ENCODE results near the gene C2CD2L.

Gene C2CD2L

DNA sequence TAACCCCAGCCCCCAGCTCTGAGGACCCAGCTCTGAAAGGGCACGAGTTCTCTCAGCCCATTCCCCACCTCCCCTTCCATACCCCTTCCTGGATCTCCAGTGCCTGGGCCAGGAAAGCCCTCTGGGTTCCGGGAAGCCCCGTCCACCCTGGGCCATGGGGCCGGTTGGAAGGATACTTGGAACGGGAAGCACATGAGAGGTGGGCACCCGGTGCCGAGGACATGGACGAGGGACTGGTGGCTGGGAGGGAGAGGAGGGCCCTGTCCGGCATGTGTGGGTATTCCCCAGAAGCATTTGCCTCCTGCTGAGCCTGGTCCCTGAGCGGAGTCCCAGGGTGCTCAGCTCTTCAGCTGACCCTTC is 9.1 kb downstream of the C2CD2L start:
- Histone ChIP-seq H3K9me3 (ENCODE audit: insufficient read depth, low read depth, low read length) (no peaks in the 10 kb centered on the region), H3K36me3 (ENCODE audit: insufficient read depth, low read length) (no peaks in the 10 kb centered on the region; the same call in 1 of the 2 replicates), H3K9ac (ENCODE audit: low read depth, low read length) (no peak overlapping the region), H3K27ac (ENCODE audit: low read depth, low read length) (no peak overlapping the region), H3K27me3 (ENCODE audit: insufficient read depth, low read length) (no peaks in the 10 kb centered on the region), H3K4me1 (ENCODE audit: insufficient read depth, low read length) (peaks cover 3% of the 10 kb centered on the region; the same call in 1 of the 2 replicates), H3K4me3 (ENCODE audit: low read length) (no peak overlapping the region)
- 93% methylated on average over 9 of the region's 10 CpGs for WGBS

GRCh38 chr11:119116601-119117000 is 9.5 kb downstream of the C2CD2L start:
- Histone ChIP-seq H3K27ac (ENCODE audit: low read depth, low read length) (no peak overlapping the region), H3K9ac (ENCODE audit: low read depth, low read length) (no peak overlapping the region), H3K9me3 (ENCODE audit: insufficient read depth, low read depth, low read length) (no peaks in the 10 kb centered on the region), H3K4me1 (ENCODE audit: insufficient read depth, low read length) (peaks cover 3% of the 10 kb centered on the region; the same call in 1 of the 2 replicates), H3K4me3 (ENCODE audit: low read length) (no peak overlapping the region), H3K27me3 (ENCODE audit: insufficient read depth, low read length) (no peaks in the 10 kb centered on the region), H3K36me3 (ENCODE audit: insufficient read depth, low read length) (no peaks in the 10 kb centered on the region; the same call in 1 of the 2 replicates)
- WGBS: 83% methylated on average over 5 of the region's 5 CpGs

GRCh38 chr11:119117004-119117706 is 10.0 kb downstream of the C2CD2L start:
- H3K27me3 ChIP-seq (ENCODE audit: insufficient read depth, low read length): no peaks in the 10 kb centered on the region
- H3K36me3 ChIP-seq (ENCODE audit: insufficient read depth, low read length): no peaks in the 10 kb centered on the region; the same call in 1 of the 2 replicates
- no peaks in the 10 kb centered on the region for H3K9me3 ChIP-seq (ENCODE audit: insufficient read depth, low read depth, low read length)
- no peak overlapping the region for H3K27ac ChIP-seq (ENCODE audit: low read depth, low read length)
- 88% methylated on average over 3 of the region's 3 CpGs for WGBS
- H3K4me1 ChIP-seq (ENCODE audit: insufficient read depth, low read length): peaks cover 4% of the 10 kb centered on the region; the same call in 1 of the 2 replicates
- no peak overlapping the region for H3K9ac ChIP-seq (ENCODE audit: low read depth, low read length)
- no peak overlapping the region for H3K4me3 ChIP-seq (ENCODE audit: low read length)

- 88% methylated on average over 4 of the region's 5 CpGs for WGBS
- Histone ChIP-seq H3K9ac (ENCODE audit: low read depth, low read length) (no peak overlapping the region), H3K4me3 (ENCODE audit: low read length) (no peak overlapping the region), H3K9me3 (ENCODE audit: insufficient read depth, low read depth, low read length) (no peaks in the 10 kb centered on the region), H3K4me1 (ENCODE audit: insufficient read depth, low read length) (peaks cover 8% of the 10 kb centered on the region; the same call in 1 of the 2 replicates), H3K36me3 (ENCODE audit: insufficient read depth, low read length) (no peaks in the 10 kb centered on the region; the same call in 1 of the 2 replicates), H3K27me3 (ENCODE audit: insufficient read depth, low read length) (no peaks in the 10 kb centered on the region), H3K27ac (ENCODE audit: low read depth, low read length) (no peak overlapping the region)
Measured at GRCh38 chr11:119118227-119118626, 11.1 kb downstream of the C2CD2L start.

DNA sequence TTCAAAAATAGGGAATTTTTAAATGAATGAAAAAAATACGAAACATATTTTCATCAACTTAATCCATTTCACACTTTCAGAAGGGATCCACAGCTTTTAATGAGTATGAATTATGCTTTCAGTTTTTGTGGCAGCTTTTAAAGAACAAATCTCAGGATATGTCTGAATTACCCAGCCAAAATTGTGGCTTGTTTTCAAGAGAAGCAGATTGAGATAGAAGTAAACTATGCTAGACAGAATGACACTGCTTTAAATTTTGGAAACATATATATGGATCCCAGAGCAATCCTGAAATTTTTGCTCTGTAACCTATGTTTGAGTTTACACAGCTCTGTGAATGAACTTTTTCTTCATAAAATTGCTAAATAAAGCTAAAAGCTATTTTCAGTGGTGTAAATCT is 11.8 kb downstream of the C2CD2L start:
- no CpG with 5 or more reads among the region's 1 CpG for WGBS
- H3K27ac ChIP-seq (ENCODE audit: low read depth, low read length): no peak overlapping the region
- H3K27me3 ChIP-seq (ENCODE audit: insufficient read depth, low read length): no peaks in the 10 kb centered on the region
- peaks cover 4% of the 10 kb centered on the region; the same call in 1 of the 2 replicates for H3K4me1 ChIP-seq (ENCODE audit: insufficient read depth, low read length)
- peaks cover 3% of the 10 kb centered on the region for H3K36me3 ChIP-seq (ENCODE audit: insufficient read depth, low read length)
- H3K9ac ChIP-seq (ENCODE audit: low read depth, low read length): no peak overlapping the region
- H3K9me3 ChIP-seq (ENCODE audit: insufficient read depth, low read depth, low read length): no peaks in the 10 kb centered on the region
- no peak overlapping the region for H3K4me3 ChIP-seq (ENCODE audit: low read length)

DNA sequence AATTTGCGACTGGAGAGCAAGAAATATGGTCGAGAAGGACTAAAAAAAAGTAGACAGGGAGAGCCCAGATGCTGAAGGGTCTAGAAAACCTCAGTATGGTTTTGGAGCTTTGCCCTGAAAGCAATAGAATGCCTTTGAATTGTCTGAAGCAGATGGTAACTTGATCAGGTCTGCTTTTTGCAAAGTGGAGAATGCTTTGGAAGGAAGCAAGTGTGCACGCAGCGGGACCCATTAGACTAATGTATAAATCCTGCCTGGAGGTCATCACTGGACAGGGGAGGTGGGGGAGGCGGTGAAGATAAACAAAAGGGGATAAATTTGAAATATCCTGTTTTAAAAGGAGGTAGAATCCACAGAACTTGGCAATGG is 13.5 kb downstream of the C2CD2L start:
- Histone ChIP-seq H3K9me3 (ENCODE audit: insufficient read depth, low read depth, low read length) (no peaks in the 10 kb centered on the region), H3K9ac (ENCODE audit: low read depth, low read length) (peak overlapping the region; percentile 76), H3K36me3 (ENCODE audit: insufficient read depth, low read length) (peaks cover 10% of the 10 kb centered on the region), H3K27ac (ENCODE audit: low read depth, low read length) (no peak overlapping the region; the same call in 1 of the 2 replicates), H3K27me3 (ENCODE audit: insufficient read depth, low read length) (no peaks in the 10 kb centered on the region), H3K4me1 (ENCODE audit: insufficient read depth, low read length) (peaks cover 4% of the 10 kb centered on the region; the same call in 1 of the 2 replicates), H3K4me3 (ENCODE audit: low read length) (peak overlapping the region; percentile 65)
- WGBS: 62% methylated on average over 5 of the region's 5 CpGs

- Histone ChIP-seq H3K27me3 (ENCODE audit: insufficient read depth, low read length) (no peaks in the 10 kb centered on the region), H3K4me3 (ENCODE audit: low read length) (peak within 1 kb of the TSS; percentile 97), H3K9me3 (ENCODE audit: insufficient read depth, low read depth, low read length) (no peaks in the 10 kb centered on the region), H3K36me3 (ENCODE audit: insufficient read depth, low read length) (peaks cover 10% of the 10 kb centered on the region), H3K9ac (ENCODE audit: low read depth, low read length) (peak within 1 kb of the TSS; percentile 88), H3K27ac (ENCODE audit: low read depth, low read length) (peak within 1 kb of the TSS; percentile 48), H3K4me1 (ENCODE audit: insufficient read depth, low read length) (peaks cover 4% of the 10 kb centered on the region; the same call in 1 of the 2 replicates)
- under 1% methylated on average over 53 of the region's 54 CpGs for WGBS
Measured at GRCh38 chr11:119121008-119121810, 14.1 kb downstream of the C2CD2L start, which contains the start of gene HINFP. TSS of gene HINFP (plus strand) at chr11:119121580. CDS start at chr11:119126945, 5,365 bp downstream.

DNA sequence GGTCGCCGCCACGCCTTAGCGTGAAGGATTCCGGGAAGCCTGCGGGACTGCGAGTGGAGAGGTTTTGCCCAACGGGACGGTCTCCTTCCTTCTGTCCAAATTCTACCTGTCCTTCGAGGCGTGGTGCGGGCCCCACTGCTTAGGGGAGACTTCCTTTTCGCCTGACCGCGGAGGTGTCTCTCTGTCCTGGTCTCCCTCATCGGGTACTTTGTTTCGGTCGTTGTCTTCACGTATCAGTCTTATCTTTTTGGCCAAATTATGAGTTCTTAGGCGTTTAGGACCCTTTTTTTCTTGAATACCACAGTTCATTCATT is 14.6 kb downstream of the C2CD2L start:
- peak overlapping the region; percentile 97 for H3K4me3 ChIP-seq (ENCODE audit: low read length)
- peak overlapping the region; percentile 88 for H3K9ac ChIP-seq (ENCODE audit: low read depth, low read length)
- peaks cover 4% of the 10 kb centered on the region; the same call in 1 of the 2 replicates for H3K4me1 ChIP-seq (ENCODE audit: insufficient read depth, low read length)
- under 1% methylated on average over 20 of the region's 20 CpGs for WGBS
- peaks cover 11% of the 10 kb centered on the region for H3K36me3 ChIP-seq (ENCODE audit: insufficient read depth, low read length)
- no peaks in the 10 kb centered on the region for H3K9me3 ChIP-seq (ENCODE audit: insufficient read depth, low read depth, low read length)
- H3K27me3 ChIP-seq (ENCODE audit: insufficient read depth, low read length): no peaks in the 10 kb centered on the region
- H3K27ac ChIP-seq (ENCODE audit: low read depth, low read length): peak overlapping the region; percentile 48; the same call in 1 of the 2 replicates

DNA sequence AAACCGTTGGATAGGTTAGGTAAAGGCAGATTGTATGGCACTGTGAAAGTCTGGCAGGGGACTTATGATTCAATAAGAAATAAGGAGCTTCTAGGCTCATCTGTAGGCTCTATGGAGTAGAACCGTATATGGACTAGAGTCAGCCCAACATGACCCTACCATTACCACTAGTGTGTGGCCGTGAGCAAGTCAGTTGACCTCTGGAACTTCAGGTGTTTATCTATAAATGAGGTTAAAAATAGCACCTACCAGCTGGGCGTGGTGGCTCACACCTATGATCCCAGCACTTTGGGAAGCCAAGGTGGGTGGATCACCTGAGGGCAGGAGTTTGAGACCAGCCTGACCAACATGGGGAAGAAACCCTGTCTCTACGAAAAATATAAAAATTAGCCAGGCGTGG is 18.7 kb downstream of the C2CD2L start:
- no peak overlapping the region for H3K27ac ChIP-seq (ENCODE audit: low read depth, low read length)
- peaks cover 4% of the 10 kb centered on the region; the same call in 1 of the 2 replicates for H3K4me1 ChIP-seq (ENCODE audit: insufficient read depth, low read length)
- no peaks in the 10 kb centered on the region for H3K27me3 ChIP-seq (ENCODE audit: insufficient read depth, low read length)
- no peak overlapping the region for H3K9ac ChIP-seq (ENCODE audit: low read depth, low read length)
- 93% methylated on average over 6 of the region's 6 CpGs for WGBS
- H3K4me3 ChIP-seq (ENCODE audit: low read length): no peak overlapping the region
- peaks cover 37% of the 10 kb centered on the region for H3K36me3 ChIP-seq (ENCODE audit: insufficient read depth, low read length)
- H3K9me3 ChIP-seq (ENCODE audit: insufficient read depth, low read depth, low read length): no peaks in the 10 kb centered on the region

GRCh38 chr11:119126675-119127268 is 19.6 kb downstream of the C2CD2L start:
- no peaks in the 10 kb centered on the region for H3K27me3 ChIP-seq (ENCODE audit: insufficient read depth, low read length)
- H3K4me1 ChIP-seq (ENCODE audit: insufficient read depth, low read length): peaks cover 4% of the 10 kb centered on the region; the same call in 1 of the 2 replicates
- H3K27ac ChIP-seq (ENCODE audit: low read depth, low read length): no peak overlapping the region
- H3K4me3 ChIP-seq (ENCODE audit: low read length): no peak overlapping the region
- peaks cover 45% of the 10 kb centered on the region for H3K36me3 ChIP-seq (ENCODE audit: insufficient read depth, low read length)
- no peaks in the 10 kb centered on the region for H3K9me3 ChIP-seq (ENCODE audit: insufficient read depth, low read depth, low read length)
- H3K9ac ChIP-seq (ENCODE audit: low read depth, low read length): no peak overlapping the region
- 94% methylated on average over 4 of the region's 5 CpGs for WGBS

GRCh38 chr11:119130662-119131061 is 23.5 kb downstream of the C2CD2L start:
- 95% methylated on average over 3 of the region's 3 CpGs for WGBS

More at GRCh38 chr11:119130662-119131061, 23.5 kb downstream of the C2CD2L start:
- Histone ChIP-seq H3K27me3 (ENCODE audit: insufficient read depth, low read length) (no peaks in the 10 kb centered on the region), H3K4me1 (ENCODE audit: insufficient read depth, low read length) (no peaks in the 10 kb centered on the region), H3K36me3 (ENCODE audit: insufficient read depth, low read length) (peaks cover 66% of the 10 kb centered on the region), H3K4me3 (ENCODE audit: low read length) (no peak overlapping the region), H3K27ac (ENCODE audit: low read depth, low read length) (no peak overlapping the region), H3K9ac (ENCODE audit: low read depth, low read length) (0 out of 2 replicates have a peak overlapping the region, but pooled peaks have one; percentile 11), H3K9me3 (ENCODE audit: insufficient read depth, low read depth, low read length) (no peaks in the 10 kb centered on the region)

Measured in HUES64 (cell line).